Activated naive CD4-positive, alpha-beta T cell (primary cell): Measurements from ENCODE around the gene PRKCH.

ENCODE experiments used
- DNase-seq, 4 experiments: peaks; one replicate each; lab custom pipeline; 2025; lab: John Stamatoyannopoulos, UW

PRKCH gene

GRCh38 chr14:61429316-61429715 lies 107.9 kb downstream of the PRKCH start:
- no peak for DNase-seq

GRCh38 chr14:61430066-61430757 lies 108.8 kb downstream of the PRKCH start:
- no peak for DNase-seq

GRCh38 chr14:61433169-61433568 lies 111.8 kb downstream of the PRKCH start:
- no peak for DNase-seq

- DNase-seq, result no peak
These were observed 112.4 kb downstream of the PRKCH start for GRCh38 chr14:61433828-61434227.

- DNase-seq, result no peak
These were observed 112.9 kb downstream of the PRKCH start for GRCh38 chr14:61434311-61434710.

- DNase-seq, result no peak
These were observed 114.4 kb downstream of the PRKCH start for GRCh38 chr14:61435563-61436337.

GRCh38 chr14:61437381-61437780 lies 116.0 kb downstream of the PRKCH start:
- DNase-seq, result no peak

GRCh38 chr14:61438036-61438435 lies 116.7 kb downstream of the PRKCH start:
- DNase-seq, result no peak

- no peak for DNase-seq
These were observed 117.1 kb downstream of the PRKCH start for GRCh38 chr14:61438497-61438859.

- DNase-seq, result peak in 1 of 4 experiments; percentile 17
These were observed 117.7 kb downstream of the PRKCH start for GRCh38 chr14:61438860-61439765.

GRCh38 chr14:61439779-61440418 lies 118.5 kb downstream of the PRKCH start:
- DNase-seq, result no peak

- no peak for DNase-seq
These were observed 122.1 kb downstream of the PRKCH start for GRCh38 chr14:61443481-61443880.

- peak in 2 of 4 experiments; percentile 27 to 32 for DNase-seq
These were observed 122.9 kb downstream of the PRKCH start for GRCh38 chr14:61444215-61444768.

- no peak for DNase-seq
These were observed 130.1 kb downstream of the PRKCH start for GRCh38 chr14:61451491-61451890.

- no peak for DNase-seq
These were observed 130.6 kb downstream of the PRKCH start for GRCh38 chr14:61451891-61452400.

GRCh38 chr14:61452452-61452851 lies 131.1 kb downstream of the PRKCH start:
- DNase-seq, result peak in 1 of 4 experiments; percentile 21

GRCh38 chr14:61453103-61453767 lies 131.9 kb downstream of the PRKCH start:
- no peak for DNase-seq

- DNase-seq, result no peak
These were observed 133.2 kb downstream of the PRKCH start for GRCh38 chr14:61454545-61454944.

- DNase-seq, result no peak
These were observed 134.0 kb downstream of the PRKCH start for GRCh38 chr14:61455351-61455750.

- peak; percentile 32 to 74 (median 68) for DNase-seq
These were observed 135.3 kb downstream of the PRKCH start for GRCh38 chr14:61456720-61457119.

- no peak for DNase-seq
These were observed 137.4 kb downstream of the PRKCH start for GRCh38 chr14:61458766-61459165.
